Esophagus muscularis mucosa (tissue), 4 donors: ENCODE results near the gene MYD88. TPM values are rescaled to one million over a fixed set of nuclear protein-coding genes. Genes with fewer than 3 reads are reported as not detected.

Experiments
- DNase-seq: peaks from one replicate; pipeline ENCODE4 v3.0.0-alpha.2; 2017; ENCODE audit errors: extremely low spot score
- H3K27ac ChIP-seq, 4 donors: fragments of 200-600 bp; sonication (generic); replicated peaks in 1 of 4; 1 replicate in 3 of 4; 2 replicates in 1 of 4; pipeline ENCODE4 v1.5.1; 2016 to 2019; ENCODE audit warnings: mild to moderate bottlenecking in 1 of 4
- H3K27me3 ChIP-seq, 4 donors: fragments of 200-600 bp; sonication (generic); one replicate each; pipeline versions ENCODE4 v1.5.1 to v1.6.0; 2016 to 2019
- H3K36me3 ChIP-seq, 4 donors: fragments of 200-600 bp; sonication (generic); one replicate each; pipeline ENCODE4 v1.5.1; 2016 to 2019
- H3K4me1 ChIP-seq, 4 donors: fragments of 200-600 bp; sonication (generic); one replicate each; pipeline ENCODE4 v1.5.1; 2016 to 2019
- H3K4me3 ChIP-seq, 4 donors: fragments of 200-600 bp; sonication (generic); 1 replicate in 2 of 4; 2 replicates in 2 of 4; pipeline ENCODE4 v1.5.1; 2016 to 2019; ENCODE audit warnings: mild to moderate bottlenecking in 4 of 4, moderate library complexity in 1 of 4
- H3K9me3 ChIP-seq, 4 donors: fragments of 200-600 bp; sonication (generic); 1 replicate in 3 of 4; 2 replicates in 1 of 4; pipeline ENCODE4 v1.5.1; 2016 to 2019
- EP300 ChIP-seq: sonication (generic); formaldehyde crosslinking; IDR thresholded peaks from one replicate; pipeline ENCODE4 v1.6.1; 2017; ENCODE audit warnings: antibody characterized with exemption
- POLR2A ChIP-seq: fragments of 450-650 bp; IDR thresholded peaks from one replicate; pipeline ENCODE4 v1.6.1; 2017; ENCODE audit warnings: antibody characterized with exemption, moderate library complexity, mild to moderate bottlenecking, low read depth
- POLR2AphosphoS5 ChIP-seq, 2 donors: sonication (generic); formaldehyde crosslinking; IDR thresholded peaks; one replicate each; pipeline ENCODE4 v1.6.1; 2017; ENCODE audit warnings: antibody characterized with exemption in 2 of 2
- WGBS: methylation state at CpG from one replicate; pipeline ENCODE4 v1.1.5; 2018; 5-methylcytosine and 5-hydroxymethylcytosine counted together
- intact Hi-C: fragments of 100-400 bp; cut with DNase I; formaldehyde crosslinking; loops from one replicate; pipeline ENCODE4 v1.15.1; 2023
- total RNA-seq, 4 donors: library from RNA; depleted of rRNA; stranded (reverse); fragments of >200 nt; gene quantifications; one replicate each; pipeline versions ENCODE4 v1.1.0 to v1.2.1, GENCODE V29; 2016
- TF ChIP-seq, protein P1 (sequence below), 3 experiments: fragments of 200-600 bp in 2 of 3; fragments of 450-650 bp in 1 of 3; sonication (generic) in 2 of 3; IDR thresholded peaks; one replicate each; pipeline ENCODE4 v1.5.1; 2017 to 2019; ENCODE audit warnings: antibody characterized with exemption in 3 of 3, mild to moderate bottlenecking in 2 of 3, moderate library complexity in 1 of 3

Gene MYD88
- total RNA-seq, 4 donors from 2014 or later = 21.2 to 38.6 (median 26.1) TPM

DNA sequence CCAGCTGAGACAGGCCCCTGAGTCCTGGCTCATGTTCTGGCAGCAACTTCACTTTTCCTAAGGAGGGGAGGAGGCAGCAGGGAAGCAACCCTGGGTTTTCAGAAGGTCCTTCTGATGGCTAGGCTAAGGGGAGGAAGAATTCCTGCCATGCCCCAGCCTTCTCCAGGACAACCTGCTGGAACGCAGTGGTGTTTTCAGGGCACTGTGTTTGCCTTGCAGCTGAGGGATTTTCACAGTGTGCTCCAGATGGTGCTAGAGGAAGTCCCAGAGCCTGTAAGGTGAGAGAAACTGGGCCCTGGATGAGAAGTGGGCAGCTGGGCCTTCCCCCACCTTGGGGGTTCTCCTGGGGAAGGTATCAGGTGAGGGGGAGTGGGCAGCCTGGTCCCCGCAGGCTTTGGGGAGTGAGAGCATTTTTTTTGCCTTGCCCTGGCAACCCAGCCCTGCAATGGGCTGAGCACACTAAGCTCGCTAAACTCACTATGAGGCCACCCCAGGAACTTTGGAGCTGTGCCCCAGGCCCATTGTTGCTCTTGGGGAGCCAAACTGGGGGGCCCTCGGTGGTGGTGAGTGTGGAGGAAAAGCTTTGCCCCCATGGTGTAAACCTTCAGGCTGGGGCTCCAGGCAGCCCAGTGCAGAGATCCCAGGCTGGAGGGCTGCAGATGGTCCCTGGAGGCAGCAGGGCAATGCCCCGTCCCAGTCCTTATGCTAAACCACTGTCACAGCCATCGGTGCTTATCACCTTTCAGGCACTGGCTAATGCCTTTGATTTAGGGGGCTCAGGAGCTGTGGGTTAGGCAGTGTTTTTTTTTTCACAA is 42.6 kb upstream of the MYD88 start:
- Histone ChIP-seq H3K27me3 (no peaks in the 10 kb centered on the region), H3K36me3 (no peaks in the 10 kb centered on the region), H3K27ac (no peak overlapping the region), H3K4me1 (no peaks in the 10 kb centered on the region), H3K4me3 (no peak overlapping the region), H3K9me3 (no peaks in the 10 kb centered on the region)
- TF ChIP-seq, protein P1, sequence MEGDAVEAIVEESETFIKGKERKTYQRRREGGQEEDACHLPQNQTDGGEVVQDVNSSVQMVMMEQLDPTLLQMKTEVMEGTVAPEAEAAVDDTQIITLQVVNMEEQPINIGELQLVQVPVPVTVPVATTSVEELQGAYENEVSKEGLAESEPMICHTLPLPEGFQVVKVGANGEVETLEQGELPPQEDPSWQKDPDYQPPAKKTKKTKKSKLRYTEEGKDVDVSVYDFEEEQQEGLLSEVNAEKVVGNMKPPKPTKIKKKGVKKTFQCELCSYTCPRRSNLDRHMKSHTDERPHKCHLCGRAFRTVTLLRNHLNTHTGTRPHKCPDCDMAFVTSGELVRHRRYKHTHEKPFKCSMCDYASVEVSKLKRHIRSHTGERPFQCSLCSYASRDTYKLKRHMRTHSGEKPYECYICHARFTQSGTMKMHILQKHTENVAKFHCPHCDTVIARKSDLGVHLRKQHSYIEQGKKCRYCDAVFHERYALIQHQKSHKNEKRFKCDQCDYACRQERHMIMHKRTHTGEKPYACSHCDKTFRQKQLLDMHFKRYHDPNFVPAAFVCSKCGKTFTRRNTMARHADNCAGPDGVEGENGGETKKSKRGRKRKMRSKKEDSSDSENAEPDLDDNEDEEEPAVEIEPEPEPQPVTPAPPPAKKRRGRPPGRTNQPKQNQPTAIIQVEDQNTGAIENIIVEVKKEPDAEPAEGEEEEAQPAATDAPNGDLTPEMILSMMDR (IDR thresholded peaks at IDR 0.05) = no peak
- TF ChIP-seq EP300 (no peak), POLR2A (no peak), POLR2AphosphoS5 (IDR thresholded peaks at IDR 0.05) (no peak)
- 84% methylated on average over 5 of the region's 6 CpGs for WGBS
- no peak for DNase-seq
- intact Hi-C loops = no loop called here

DNA sequence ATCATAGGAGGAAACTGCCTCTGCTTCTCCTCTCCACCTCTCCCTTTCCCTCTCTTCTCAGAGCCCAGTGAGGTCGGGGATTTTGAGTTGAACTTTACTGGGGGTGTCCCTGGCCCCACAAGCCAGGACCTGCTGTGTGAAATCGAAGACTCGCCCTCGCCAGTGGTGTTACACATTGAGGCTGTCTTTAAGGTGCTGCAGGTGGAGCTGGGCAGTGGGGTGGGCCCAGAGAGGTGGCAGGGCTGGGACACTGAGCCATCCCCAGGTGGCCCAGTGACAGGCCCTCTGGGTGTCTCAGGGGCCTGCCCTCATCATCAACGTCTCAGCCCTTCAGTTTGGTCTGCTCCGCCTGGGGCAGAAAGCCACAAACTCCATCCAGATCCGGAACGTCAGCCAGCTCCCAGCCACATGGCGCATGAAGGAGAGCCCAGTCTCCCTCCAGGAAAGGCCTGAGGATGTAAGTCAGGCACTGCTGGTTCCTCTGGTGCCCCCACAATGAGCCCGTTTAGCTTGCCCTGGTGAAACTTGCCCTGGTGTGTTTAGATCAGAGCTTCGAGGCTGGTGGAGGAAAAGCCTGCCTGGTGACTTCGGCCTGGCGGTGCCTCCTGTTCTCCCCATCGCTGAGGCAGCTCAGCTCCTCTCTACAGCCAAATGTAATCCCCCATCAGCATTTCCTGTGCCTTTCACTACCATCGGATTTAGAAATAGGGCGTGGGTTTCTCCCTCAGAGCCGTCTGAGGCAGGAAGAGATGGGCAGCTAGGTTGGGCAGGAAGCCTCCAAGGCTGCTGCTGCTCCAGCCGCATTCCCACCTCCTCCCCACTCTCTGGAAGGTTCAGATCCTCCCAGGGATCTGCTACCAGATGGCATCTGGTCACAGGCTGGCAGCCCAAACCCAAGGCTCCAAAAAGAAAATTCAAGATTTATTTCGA is 40.8 kb upstream of the MYD88 start:
- H3K9me3 ChIP-seq = no peaks in the 10 kb centered on the region
- no peaks in the 10 kb centered on the region for H3K27me3 ChIP-seq
- no peak overlapping the region for H3K4me3 ChIP-seq
- H3K27ac ChIP-seq = no peak overlapping the region
- H3K36me3 ChIP-seq = no peaks in the 10 kb centered on the region
- intact Hi-C loops = no loop called here
- no peak for DNase-seq
- TF ChIP-seq POLR2A (no peak), POLR2AphosphoS5 (IDR thresholded peaks at IDR 0.05) (no peak), EP300 (no peak)
- TF ChIP-seq, protein P1 (IDR thresholded peaks at IDR 0.05) = no peak
- 72% methylated on average over 14 of the region's 19 CpGs for WGBS
- H3K4me1 ChIP-seq = no peaks in the 10 kb centered on the region

DNA sequence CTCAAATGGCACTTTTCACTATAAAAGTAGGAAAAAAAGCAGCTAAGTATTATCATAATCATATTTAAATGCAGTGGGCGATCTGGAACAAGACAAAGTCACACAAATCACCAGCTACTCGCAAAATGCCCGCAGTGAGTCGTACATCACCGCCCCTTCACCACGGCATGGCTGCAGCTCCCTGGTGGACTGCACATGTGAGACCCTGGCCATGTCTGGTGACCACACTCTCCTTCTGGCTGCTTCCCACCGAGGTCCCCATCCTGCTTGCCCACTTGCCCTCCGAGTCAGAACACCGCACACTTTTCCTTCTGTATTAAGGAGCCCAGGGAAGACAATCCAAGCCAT is 40.1 kb upstream of the MYD88 start:
- Histone ChIP-seq H3K27ac (no peak overlapping the region), H3K4me1 (no peaks in the 10 kb centered on the region), H3K27me3 (no peaks in the 10 kb centered on the region), H3K4me3 (no peak overlapping the region), H3K9me3 (no peaks in the 10 kb centered on the region), H3K36me3 (no peaks in the 10 kb centered on the region)
- 92% methylated on average over 9 of the region's 9 CpGs for WGBS
- intact Hi-C loops = no loop called here
- TF ChIP-seq POLR2A (no peak), POLR2AphosphoS5 (IDR thresholded peaks at IDR 0.05) (no peak), EP300 (no peak)
- TF ChIP-seq, protein P1 (IDR thresholded peaks at IDR 0.05) = no peak
- DNase-seq = no peak

DNA sequence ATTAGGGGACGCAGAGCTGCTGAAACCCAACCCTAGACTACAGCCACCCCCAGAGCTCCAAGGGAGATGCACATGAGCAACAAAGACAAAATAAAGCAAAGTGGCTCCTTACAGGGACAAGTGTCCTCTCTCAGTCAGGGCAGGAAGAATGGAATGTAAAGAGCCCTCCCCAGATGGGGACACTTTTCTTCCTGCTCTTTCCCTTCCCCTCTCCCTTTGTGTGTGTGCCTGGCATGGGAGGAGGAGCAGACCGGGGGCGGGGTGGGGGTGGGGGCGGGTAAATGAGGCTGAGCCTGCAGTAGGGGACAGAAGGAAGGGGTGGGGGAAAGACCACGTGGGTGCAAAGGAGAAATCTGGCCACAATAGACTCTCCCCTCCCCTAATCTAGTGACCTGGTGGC is 38.9 kb upstream of the MYD88 start:
- WGBS = 43% methylated on average over 2 of the region's 5 CpGs

More for the DNA sequence above, 38.9 kb upstream of the MYD88 start:
- intact Hi-C loops = no loop called here
- no peak for DNase-seq
- TF ChIP-seq EP300 (no peak), POLR2AphosphoS5 (IDR thresholded peaks at IDR 0.05) (no peak), POLR2A (no peak)
- TF ChIP-seq, protein P1 (IDR thresholded peaks at IDR 0.05) = no peak
- Histone ChIP-seq H3K27me3 (no peaks in the 10 kb centered on the region), H3K36me3 (no peaks in the 10 kb centered on the region), H3K9me3 (no peaks in the 10 kb centered on the region), H3K27ac (no peak overlapping the region), H3K4me1 (no peaks in the 10 kb centered on the region), H3K4me3 (no peak overlapping the region)
